K562 (cell line): ENCODE measurements around the gene RAPGEF5. TPM values are rescaled to one million over a fixed set of nuclear protein-coding genes. Genes with fewer than 3 reads are reported as not detected.
A peak's percentile ranks its signal among the peaks of the same experiment; 100 is the strongest.

Experiments used
- ARID1B ChIP-seq: fragments of 450-650 bp; IDR thresholded peaks from 2 replicates; pipeline ENCODE4 v1.6.1; 2016; ENCODE audit warnings: antibody characterized with exemption, mild to moderate bottlenecking, inconsistent platforms
- BACH1 ChIP-seq: fragments of 200-800 bp; sonication (Bioruptor generic); IDR thresholded peaks from 2 replicates; pipeline ENCODE4 v1.6.1; 2016; ENCODE audit warnings: missing genetic modification characterization, missing compliant biosample characterization
- EZH2 ChIP-seq: IDR thresholded peaks from 2 replicates; pipeline ENCODE4 v1.6.1; 2012; ENCODE audit warnings: low read depth, mild to moderate bottlenecking, inconsistent platforms, low read length, borderline replicate concordance
- GATAD2B ChIP-seq: fragments of 450-650 bp; IDR thresholded peaks from 2 replicates; pipeline ENCODE4 v1.6.1; 2017; ENCODE audit warnings: mild to moderate bottlenecking, borderline replicate concordance
- IRF2 ChIP-seq: sonication (generic); formaldehyde crosslinking; IDR thresholded peaks from 2 replicates; pipeline ENCODE4 v1.8.1; 2022; ENCODE audit warnings: mild to moderate bottlenecking, missing genetic modification reagents
- TBP ChIP-seq: optimal IDR thresholded peaks from 2 replicates; pipeline ENCODE3; 2011; ENCODE audit warnings: low read depth, low read length, improper control_type of control experiment
- TCF3 ChIP-seq: sonication (generic); formaldehyde crosslinking; IDR thresholded peaks from 2 replicates; pipeline ENCODE4 v1.4.0; 2020; ENCODE audit warnings: mild to moderate bottlenecking, missing genetic modification reagents
- ZBTB2 ChIP-seq: fragments of 450-650 bp; IDR thresholded peaks from 2 replicates; pipeline ENCODE4 v1.6.1; 2016; ENCODE audit warnings: antibody characterized with exemption
- ZBTB49 ChIP-seq: sonication (generic); formaldehyde crosslinking; IDR thresholded peaks from 2 replicates; pipeline ENCODE4 v1.8.0; 2022; ENCODE audit warnings: missing genetic modification reagents, mild to moderate bottlenecking, borderline replicate concordance
- ZBTB5 ChIP-seq: fragments of 450-650 bp; IDR thresholded peaks from 2 replicates; pipeline ENCODE4 v1.6.1; 2017; ENCODE audit warnings: antibody characterized with exemption
- ZBTB8A ChIP-seq: fragments of 450-650 bp; IDR thresholded peaks from 2 replicates; pipeline ENCODE4 v1.6.1; 2018; ENCODE audit warnings: mild to moderate bottlenecking, moderate library complexity; ENCODE audit not compliant: partially characterized antibody
- ZNF780A ChIP-seq: fragments of 250-450 bp; sonication (Bioruptor Pico); IDR thresholded peaks from 2 replicates; pipeline ENCODE4 v1.5.0; 2021; ENCODE audit warnings: mild to moderate bottlenecking
- ZNF830 ChIP-seq: fragments of 250-450 bp; sonication (Bioruptor Pico); IDR thresholded peaks from 2 replicates; pipeline ENCODE4 v1.5.0; 2021; ENCODE audit warnings: mild to moderate bottlenecking
- polyA plus RNA-seq, 8 experiments: library from polyadenylated mRNA; depleted of rRNA in 4 of 8; stranded (reverse) in 5 of 8; unstranded in 3 of 8; fragments of >200 nt; fragmentation: Nextera tagmentation in 2 of 8; fragmentation: Illumina TruSeq in 1 of 8; extraction: Ambion mirVana in 2 of 8; extraction: Trizol in 1 of 8; gene quantifications; 2 replicates each; pipeline versions ENCODE4 v1.2.1 to v1.2.3, GENCODE V29; 2011 to 2014; ENCODE audit warnings: inconsistent platforms in 1 of 8, missing spikeins in 1 of 8
- total RNA-seq, 7 experiments: library from RNA; depleted of rRNA in 6 of 7; stranded (reverse); fragments of >200 nt in 6 of 7; fragmentation: Illumina TruSeq in 2 of 7; extraction: Trizol in 2 of 7; gene quantifications; 2 replicates each; pipeline versions ENCODE4 v1.2.1 to v1.2.3, GENCODE V29; 2011 to 2021; ENCODE audit warnings: low replicate concordance in 1 of 7

The RAPGEF5 gene
- total and polyA plus RNA-seq, 9 of the 15 experiments (the other 6 are each of a cell fraction or from before 2014, with no cell fraction given) = 0.39 to 2.0 (median 1.1) TPM

- no peak for TF ChIP-seq ZBTB5
- TF ChIP-seq ZBTB49 = no peak
- TF ChIP-seq ZBTB2 = no peak
- TF ChIP-seq EZH2 = no peak
- TF ChIP-seq GATAD2B = no peak
- no peak for TF ChIP-seq ZNF780A (CRISPR knock-in tag)
- no peak for TF ChIP-seq BACH1 (tag)
- no peak for TF ChIP-seq TBP
- TF ChIP-seq ZBTB8A = no peak
- no peak for TF ChIP-seq ZNF830 (CRISPR knock-in tag)
- TF ChIP-seq TCF3 = peak; percentile 67
- peak; percentile 26; the same call in 1 of the 2 replicates for TF ChIP-seq ARID1B
- TF ChIP-seq IRF2 (CRISPR knock-in tag) = no peak
Measured at GRCh38 chr7:22234227-22234626, 122.7 kb downstream of the RAPGEF5 start (continued).
